GM12872 (cell line): Measurements from ENCODE around the gene TSHB.

ENCODE experiments used
- CTCF ChIP-seq: IDR thresholded peaks from 3 replicates; pipeline ENCODE4 v1.5.1; 2011; ENCODE audit warnings: low read depth, mild to moderate bottlenecking, low read length, moderate library complexity; ENCODE audit not compliant: insufficient read depth

The TSHB gene

GRCh38 chr1:115041654-115042053 is 12.0 kb downstream of the TSHB start:
- TF ChIP-seq CTCF: no peak

- no peak for TF ChIP-seq CTCF
Measured at GRCh38 chr1:115046751-115047150, 17.1 kb downstream of the TSHB start.

- no peak for TF ChIP-seq CTCF
Measured at GRCh38 chr1:115051850-115052249, 22.2 kb downstream of the TSHB start.

- TF ChIP-seq CTCF: peak; percentile 81
Measured at GRCh38 chr1:115052454-115053083, 22.9 kb downstream of the TSHB start.

GRCh38 chr1:115056395-115056798 is 26.8 kb downstream of the TSHB start:
- no peak for TF ChIP-seq CTCF

- no peak for TF ChIP-seq CTCF
Measured at GRCh38 chr1:115057661-115058254, 28.1 kb downstream of the TSHB start.

GRCh38 chr1:115059316-115059715 is 29.7 kb downstream of the TSHB start:
- no peak for TF ChIP-seq CTCF
